Measurements from ENCODE around the gene LRFN2. TPM values are rescaled to one million over a fixed set of nuclear protein-coding genes. Genes with fewer than 3 reads are reported as not detected.

LRFN2 gene
- total RNA-seq, 1 donor from 2014 or later: not detected

DNA sequence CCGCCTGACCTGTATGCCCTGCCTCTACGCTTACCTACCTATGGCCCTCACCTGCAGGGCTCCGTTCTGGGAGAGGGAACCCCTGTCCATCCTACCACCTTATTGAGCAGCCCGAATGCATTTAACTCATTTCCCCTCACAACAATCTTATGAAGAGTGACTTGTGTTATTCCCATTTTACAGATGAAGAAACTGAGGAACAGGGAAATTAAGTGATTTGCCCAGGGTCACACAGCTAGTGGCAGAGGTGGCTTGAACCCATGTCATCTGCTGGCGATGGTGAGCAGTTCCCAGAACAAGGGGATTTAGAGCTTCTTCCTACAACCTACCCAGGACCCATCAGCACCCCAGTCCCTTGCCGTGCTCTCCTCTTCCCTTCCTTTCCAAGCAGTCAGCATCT, 42.3 kb upstream of the LRFN2 start:
- H3K9me3 Mint-ChIP-seq: peaks cover 5% of the 10 kb centered on the region
- DNase-seq (ENCODE audit: low read depth, low spot score): no peak
- TF ChIP-seq, protein P1, sequence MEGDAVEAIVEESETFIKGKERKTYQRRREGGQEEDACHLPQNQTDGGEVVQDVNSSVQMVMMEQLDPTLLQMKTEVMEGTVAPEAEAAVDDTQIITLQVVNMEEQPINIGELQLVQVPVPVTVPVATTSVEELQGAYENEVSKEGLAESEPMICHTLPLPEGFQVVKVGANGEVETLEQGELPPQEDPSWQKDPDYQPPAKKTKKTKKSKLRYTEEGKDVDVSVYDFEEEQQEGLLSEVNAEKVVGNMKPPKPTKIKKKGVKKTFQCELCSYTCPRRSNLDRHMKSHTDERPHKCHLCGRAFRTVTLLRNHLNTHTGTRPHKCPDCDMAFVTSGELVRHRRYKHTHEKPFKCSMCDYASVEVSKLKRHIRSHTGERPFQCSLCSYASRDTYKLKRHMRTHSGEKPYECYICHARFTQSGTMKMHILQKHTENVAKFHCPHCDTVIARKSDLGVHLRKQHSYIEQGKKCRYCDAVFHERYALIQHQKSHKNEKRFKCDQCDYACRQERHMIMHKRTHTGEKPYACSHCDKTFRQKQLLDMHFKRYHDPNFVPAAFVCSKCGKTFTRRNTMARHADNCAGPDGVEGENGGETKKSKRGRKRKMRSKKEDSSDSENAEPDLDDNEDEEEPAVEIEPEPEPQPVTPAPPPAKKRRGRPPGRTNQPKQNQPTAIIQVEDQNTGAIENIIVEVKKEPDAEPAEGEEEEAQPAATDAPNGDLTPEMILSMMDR (conservative IDR thresholded peaks at IDR 0.05): no peak
- H3K4me1 Mint-ChIP-seq: peaks cover 12% of the 10 kb centered on the region
- H3K27me3 Mint-ChIP-seq (ENCODE audit: low read depth): no peaks in the 10 kb centered on the region
- H3K4me3 Mint-ChIP-seq: no peak overlapping the region
- H3K27ac Mint-ChIP-seq (ENCODE audit: unreplicated experiment): no peak overlapping the region
- H3K36me3 Mint-ChIP-seq (ENCODE audit: low read depth): no peaks in the 10 kb centered on the region

DNA sequence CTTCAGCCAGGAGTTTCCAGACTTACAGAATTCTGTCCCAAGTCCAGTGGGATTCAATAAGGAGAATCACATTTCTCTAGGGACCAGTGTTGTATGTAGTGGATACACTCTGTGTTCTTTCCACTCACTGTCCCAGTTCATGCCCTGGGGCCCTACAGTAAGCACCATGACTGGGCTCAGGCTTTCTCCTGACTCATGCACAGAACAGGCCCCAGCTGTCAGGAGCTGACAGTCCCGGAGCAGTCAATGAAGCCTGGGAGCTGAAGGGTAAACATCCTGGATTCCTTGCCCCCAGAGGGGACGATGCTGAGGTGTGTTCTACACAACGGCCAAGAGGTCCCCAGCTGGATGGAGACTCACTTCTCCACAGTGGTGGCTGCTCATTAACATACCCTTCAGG, 40.2 kb upstream of the LRFN2 start:
- Mint-ChIP-seq H3K4me1 (peaks cover 10% of the 10 kb centered on the region), H3K4me3 (no peak overlapping the region), H3K27ac (ENCODE audit: unreplicated experiment) (no peak overlapping the region), H3K36me3 (ENCODE audit: low read depth) (no peaks in the 10 kb centered on the region), H3K27me3 (ENCODE audit: low read depth) (no peaks in the 10 kb centered on the region), H3K9me3 (peaks cover 5% of the 10 kb centered on the region)
- no peak for DNase-seq (ENCODE audit: low read depth, low spot score)
- TF ChIP-seq, protein P1 (conservative IDR thresholded peaks at IDR 0.05): no peak

DNA sequence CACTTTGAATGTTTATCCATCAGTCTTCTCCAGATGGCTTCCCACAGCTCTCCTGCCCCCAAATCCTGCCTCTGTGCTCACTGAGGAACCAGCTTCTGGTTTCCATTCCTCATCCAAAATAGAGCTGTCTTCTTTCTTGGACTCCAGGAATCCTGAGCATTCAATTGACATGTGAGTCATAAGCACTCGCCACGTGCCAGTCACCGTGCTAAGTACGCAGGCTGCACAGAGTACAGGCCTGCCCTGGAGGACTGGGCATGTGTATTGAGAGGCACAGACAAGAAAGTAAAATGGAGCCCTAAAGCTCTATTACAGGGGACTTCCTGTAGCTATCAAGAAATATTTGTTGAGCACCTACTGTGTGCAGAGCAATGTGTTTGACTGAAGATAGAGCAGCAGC, 39.7 kb upstream of the LRFN2 start:
- no peak for DNase-seq (ENCODE audit: low read depth, low spot score)
- Mint-ChIP-seq H3K4me1 (peaks cover 6% of the 10 kb centered on the region), H3K9me3 (peaks cover 5% of the 10 kb centered on the region), H3K27me3 (ENCODE audit: low read depth) (no peaks in the 10 kb centered on the region), H3K4me3 (no peak overlapping the region), H3K36me3 (ENCODE audit: low read depth) (no peaks in the 10 kb centered on the region), H3K27ac (ENCODE audit: unreplicated experiment) (no peak overlapping the region)
- TF ChIP-seq, protein P1 (conservative IDR thresholded peaks at IDR 0.05): no peak

DNA sequence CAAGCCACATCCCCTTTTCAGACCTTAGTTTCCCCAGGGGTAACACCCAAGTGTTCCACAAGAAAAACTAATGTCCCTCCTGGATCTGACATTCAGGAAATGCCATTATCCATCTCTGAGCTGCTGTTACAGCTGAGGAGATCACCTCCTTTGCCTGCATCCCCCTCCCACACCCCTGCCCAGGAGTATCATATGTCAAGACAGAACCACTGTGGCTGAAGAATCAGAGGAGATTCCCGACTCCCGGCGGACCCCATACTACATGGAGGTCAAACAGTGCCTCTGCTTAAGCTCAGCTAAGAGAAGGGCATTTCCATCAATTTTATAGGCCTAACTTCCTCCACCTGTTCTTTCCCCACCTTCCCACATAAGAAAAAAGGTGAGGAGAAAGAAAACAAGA, 36.8 kb upstream of the LRFN2 start:
- no peak overlapping the region for H3K27ac Mint-ChIP-seq (ENCODE audit: unreplicated experiment)

DNA sequence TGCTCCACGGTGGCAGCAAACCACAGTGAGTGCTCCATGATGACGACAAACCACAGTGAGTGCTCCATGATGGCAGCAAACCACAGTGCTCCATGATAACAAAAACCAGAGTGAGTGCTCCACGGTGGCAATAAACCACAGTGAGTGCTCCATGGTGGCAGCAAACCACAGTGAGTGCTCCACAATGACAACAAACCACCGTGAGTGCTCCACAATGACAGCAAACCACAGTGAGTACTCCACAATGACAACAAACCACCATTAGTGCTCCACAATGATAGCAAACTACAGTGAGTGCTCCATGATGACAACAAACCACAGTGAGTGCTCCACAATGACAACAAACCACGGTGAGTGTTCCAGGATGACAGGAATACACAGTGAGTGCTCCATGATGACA, 36.0 kb upstream of the LRFN2 start:
- peaks cover 11% of the 10 kb centered on the region for H3K27me3 Mint-ChIP-seq (ENCODE audit: low read depth)
- no peak overlapping the region for H3K27ac Mint-ChIP-seq (ENCODE audit: unreplicated experiment)
- no peaks in the 10 kb centered on the region for H3K4me1 Mint-ChIP-seq
- H3K9me3 Mint-ChIP-seq: peaks cover 5% of the 10 kb centered on the region
- DNase-seq (ENCODE audit: low read depth, low spot score): no peak
- H3K4me3 Mint-ChIP-seq: no peak overlapping the region
- no peaks in the 10 kb centered on the region for H3K36me3 Mint-ChIP-seq (ENCODE audit: low read depth)
- TF ChIP-seq, protein P1 (conservative IDR thresholded peaks at IDR 0.05): no peak

More for the DNA sequence above, 36.8 kb upstream of the LRFN2 start:
- H3K4me1 Mint-ChIP-seq: no peaks in the 10 kb centered on the region
- H3K4me3 Mint-ChIP-seq: no peak overlapping the region
- TF ChIP-seq, protein P1 (conservative IDR thresholded peaks at IDR 0.05): no peak
- H3K36me3 Mint-ChIP-seq (ENCODE audit: low read depth): no peaks in the 10 kb centered on the region
- peaks cover 5% of the 10 kb centered on the region for H3K27me3 Mint-ChIP-seq (ENCODE audit: low read depth)
- H3K9me3 Mint-ChIP-seq: peaks cover 5% of the 10 kb centered on the region
- no peak for DNase-seq (ENCODE audit: low read depth, low spot score)

All from neural crest cell (in vitro differentiated cells).